NCI-H2081 (cell line): ENCODE measurements around the gene MLIP.
A peak's percentile ranks its signal among the peaks of the same experiment; 100 is the strongest.
"Not testable (repeated sequence)": the region's sequence is repeated elsewhere in the genome, so short reads cannot be mapped to it uniquely, and the experiment has no call there.

ENCODE experiments used
- DNase-seq, 2 experiments: peaks; one replicate each; lab custom pipeline; 2025; lab: John Stamatoyannopoulos, UW

Gene MLIP

GRCh38 chr6:54217018-54217417, 105.8 kb downstream of the MLIP start:
- DNase-seq: no peak

DNA sequence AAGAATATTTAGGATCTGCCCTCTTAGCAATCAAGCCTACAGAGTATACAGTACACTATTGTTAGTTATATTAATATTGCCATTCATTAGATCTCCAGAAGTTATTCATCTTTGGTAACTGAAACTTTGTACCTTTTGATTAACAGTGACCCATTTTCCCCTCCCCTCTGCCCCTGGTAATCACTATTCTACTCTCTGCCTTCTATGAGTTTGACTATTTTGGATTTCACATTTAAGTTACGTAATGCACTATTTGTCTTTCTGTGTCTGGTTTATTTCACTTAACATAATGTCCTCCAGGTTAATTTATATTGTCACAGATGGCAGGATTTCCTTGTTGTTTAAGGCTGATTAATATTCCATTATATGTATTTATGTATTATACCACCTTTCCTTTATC, 111.0 kb downstream of the MLIP start:
- no peak for DNase-seq

- no peak for DNase-seq
Observed at GRCh38 chr6:54232703-54233102, 121.5 kb downstream of the MLIP start.

GRCh38 chr6:54234539-54234938, 123.3 kb downstream of the MLIP start:
- no peak for DNase-seq

GRCh38 chr6:54236984-54237383, 125.7 kb downstream of the MLIP start:
- DNase-seq: no peak

DNA sequence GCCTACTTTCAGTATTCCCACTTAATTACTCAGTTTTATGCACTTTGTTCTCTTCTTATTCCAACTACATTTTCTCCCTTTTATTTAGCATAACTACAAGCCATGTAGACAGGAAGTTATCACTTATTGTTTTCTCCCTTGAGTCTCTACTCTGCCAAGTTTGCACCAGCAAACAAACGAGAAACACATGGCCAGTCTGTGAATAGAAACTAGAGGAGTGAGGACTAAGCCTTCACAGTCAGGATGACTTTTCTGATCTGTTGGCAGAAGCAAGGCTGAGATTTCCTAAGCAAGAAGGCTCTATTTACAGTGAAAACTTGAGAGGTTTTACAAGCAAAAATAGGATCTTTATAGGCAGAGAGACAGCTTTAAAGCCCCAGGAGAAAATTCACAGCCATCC, 127.2 kb downstream of the MLIP start:
- peak in 1 of 2 experiments; percentile 4 for DNase-seq

DNA sequence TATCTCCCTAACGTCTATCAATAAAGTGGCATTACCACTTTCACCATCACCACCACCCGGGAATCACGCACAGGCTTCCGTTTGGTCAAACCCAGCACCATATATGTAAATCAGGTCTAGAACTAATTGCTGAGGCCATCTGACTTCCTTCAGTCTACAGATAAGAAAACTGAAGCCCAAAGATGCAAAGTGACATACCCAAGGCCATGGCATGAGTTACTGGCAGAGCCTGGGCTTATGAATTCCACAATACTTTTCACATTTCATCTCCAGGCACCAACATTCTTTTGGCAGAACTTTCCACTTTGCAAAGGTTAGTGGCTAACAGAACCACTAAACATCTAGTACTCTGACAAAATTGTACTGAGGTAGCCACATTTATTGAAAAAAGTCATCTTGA, 132.5 kb downstream of the MLIP start:
- no peak for DNase-seq

- DNase-seq: peak in 1 of 2 experiments; percentile 2
Observed at GRCh38 chr6:54244430-54244829, 133.2 kb downstream of the MLIP start.

- no peak for DNase-seq
Observed at GRCh38 chr6:54245265-54245664, 134.0 kb downstream of the MLIP start.

- no peak for DNase-seq
Observed at GRCh38 chr6:54248319-54248718, 137.1 kb downstream of the MLIP start.

- no peak for DNase-seq
Observed at GRCh38 chr6:54248994-54249393, 137.8 kb downstream of the MLIP start.

- DNase-seq: not testable (repeated sequence)
Observed at GRCh38 chr6:54249812-54250211, 138.6 kb downstream of the MLIP start.

GRCh38 chr6:54252496-54252895, 141.3 kb downstream of the MLIP start:
- no peak for DNase-seq

DNA sequence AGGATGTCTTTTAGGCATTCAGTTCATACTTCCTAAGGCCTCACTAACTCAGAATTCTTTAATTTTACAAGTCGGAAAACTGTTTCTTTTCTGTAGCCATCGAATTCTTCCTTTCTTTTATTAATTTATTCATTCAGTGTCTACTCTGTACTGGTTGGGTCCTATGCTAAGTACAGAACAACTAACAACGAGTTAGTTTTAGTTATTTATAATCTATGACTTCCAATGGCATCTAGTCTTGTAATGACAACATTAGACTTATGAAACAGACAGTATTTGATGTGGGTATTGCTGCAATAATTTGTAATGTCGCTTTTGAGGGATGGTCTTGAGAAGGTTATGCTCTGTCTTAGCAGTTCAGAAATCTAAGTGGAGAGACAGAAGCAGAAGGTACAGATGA, 141.7 kb downstream of the MLIP start:
- DNase-seq: no peak

- DNase-seq: no peak
Observed at GRCh38 chr6:54254886-54255285, 143.6 kb downstream of the MLIP start.

GRCh38 chr6:54255886-54256285, 144.6 kb downstream of the MLIP start:
- DNase-seq: no peak

- no peak for DNase-seq
Observed at GRCh38 chr6:54260025-54260424, 148.8 kb downstream of the MLIP start.

GRCh38 chr6:54262499-54262898, 151.3 kb downstream of the MLIP start:
- no peak for DNase-seq

GRCh38 chr6:54262971-54263370, 151.7 kb downstream of the MLIP start:
- no peak for DNase-seq

GRCh38 chr6:54264581-54265272, 153.5 kb downstream of the MLIP start:
- DNase-seq: no peak

DNA sequence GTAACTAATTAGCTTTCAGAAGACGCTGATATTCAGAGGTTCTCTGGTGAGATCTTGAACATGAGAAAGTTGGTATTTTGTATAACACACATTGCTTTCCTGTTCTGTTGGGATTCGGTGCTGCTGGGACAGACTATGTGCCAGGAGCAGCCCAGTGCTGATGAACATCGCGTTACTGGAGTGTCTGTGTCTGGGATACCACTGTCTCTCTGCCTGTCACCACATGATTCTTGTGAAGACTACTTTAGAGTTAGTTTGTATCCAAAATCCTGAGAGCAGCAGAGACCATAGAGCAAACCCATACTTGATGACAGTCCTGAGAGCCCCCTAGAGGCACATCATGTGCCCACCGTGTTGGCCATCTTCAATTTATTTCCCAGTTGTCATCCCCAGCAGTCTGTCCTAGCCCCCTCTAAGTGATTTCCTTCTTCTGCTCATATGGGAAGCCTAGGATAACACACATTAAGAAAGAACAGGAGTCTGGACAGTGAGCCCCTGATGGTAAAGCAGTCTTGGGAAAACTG, 155.2 kb downstream of the MLIP start:
- DNase-seq: no peak

DNA sequence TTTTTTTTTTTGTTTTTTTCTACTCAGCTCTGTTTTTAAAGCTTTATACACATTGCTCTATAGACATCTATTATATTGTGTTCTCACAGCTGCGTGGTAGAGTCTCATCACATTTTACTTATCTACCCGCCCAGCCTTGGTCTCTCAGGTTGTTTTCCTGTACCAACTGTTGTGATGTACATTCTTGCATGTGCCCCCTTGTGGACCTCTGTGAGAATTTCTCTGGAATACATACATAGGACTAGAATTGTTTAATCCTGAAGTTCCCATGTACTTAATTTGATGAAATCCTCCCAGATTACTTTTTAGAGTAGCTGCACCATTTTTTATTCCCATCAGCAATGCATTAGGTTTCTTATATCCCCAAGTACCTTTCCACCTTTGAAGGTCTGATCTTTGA, 156.6 kb downstream of the MLIP start:
- peak; percentile 18 to 43 for DNase-seq

- DNase-seq: no peak
Observed at GRCh38 chr6:54273214-54273820, 162.1 kb downstream of the MLIP start.

DNA sequence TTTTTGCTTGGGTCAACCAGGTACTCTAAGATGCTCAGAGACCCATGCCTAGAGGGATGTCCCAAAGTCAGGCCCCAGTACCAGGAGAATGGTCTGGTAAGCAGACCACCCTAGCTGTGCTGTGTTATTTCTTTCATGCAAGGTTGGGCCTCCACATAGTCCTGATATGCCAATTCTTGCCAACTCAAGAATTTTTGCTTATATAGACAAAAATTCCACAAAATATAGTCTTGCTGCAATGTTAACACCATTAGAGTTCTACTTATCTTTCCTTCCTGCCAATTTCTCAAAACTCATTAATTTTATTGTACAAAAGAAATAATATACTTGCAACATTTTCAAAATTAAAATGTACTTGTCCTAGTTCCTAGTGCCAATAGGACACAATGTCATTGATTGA, 163.1 kb downstream of the MLIP start:
- no peak for DNase-seq
